HEK293T (cell line): ENCODE measurements around the gene MFSD2B.

ENCODE experiments used
- BHLHE40 ChIP-seq: fragments of 450-650 bp; IDR thresholded peaks from 2 replicates; pipeline ENCODE4 v1.6.1; 2016; ENCODE audit warnings: mild to moderate bottlenecking, moderate library complexity, borderline replicate concordance
- ELF4 ChIP-seq: fragments of 450-650 bp; IDR thresholded peaks from 2 replicates; pipeline ENCODE4 v1.6.1; 2017; ENCODE audit warnings: antibody characterized with exemption
- FOXA1 ChIP-seq: fragments of 450-650 bp; IDR thresholded peaks from 2 replicates; pipeline ENCODE4 v1.6.1; 2016; ENCODE audit warnings: mild to moderate bottlenecking
- FOXM1 ChIP-seq: fragments of 450-650 bp; IDR thresholded peaks from 2 replicates; pipeline ENCODE4 v1.6.1; 2017; ENCODE audit warnings: mild to moderate bottlenecking, borderline replicate concordance
- SUZ12 ChIP-seq: fragments of 450-650 bp; IDR thresholded peaks from 2 replicates; pipeline ENCODE4 v1.6.1; 2016; ENCODE audit warnings: mild to moderate bottlenecking
- ZNF384 ChIP-seq: fragments of 450-650 bp; IDR thresholded peaks from 2 replicates; pipeline ENCODE4 v1.6.1; 2016

- TF ChIP-seq FOXA1 (no peak), ZNF384 (no peak), FOXM1 (no peak), SUZ12 (no peak), BHLHE40 (no peak), ELF4 (no peak)
Observed at GRCh38 chr2:24011250-24012104, 1.6 kb downstream of the MFSD2B start.
